ENCODE data around the gene IFIT3.
"Not testable (repeated sequence)": the region's sequence is repeated elsewhere in the genome, so short reads cannot be mapped to it uniquely, and the experiment has no call there.

The IFIT3 gene

GRCh38 chr10:89327803-89328441, at the start of gene IFIT3:
Gene IFIT3, plus strand, starts transcription at chr10:89327997. Its CDS starts 77 bp downstream, at chr10:89328074.
- no peak for DNase-seq

- DNase-seq: no peak
Measured at GRCh38 chr10:89278034-89278535, 49.7 kb upstream of the IFIT3 start.

GRCh38 chr10:89278900-89279392, 48.9 kb upstream of the IFIT3 start:
- DNase-seq: no peak

- no peak for DNase-seq
Measured at GRCh38 chr10:89279421-89279869, 48.4 kb upstream of the IFIT3 start.

- DNase-seq: no peak
Measured at GRCh38 chr10:89280508-89280907, 47.3 kb upstream of the IFIT3 start.

GRCh38 chr10:89281606-89282395, 46.0 kb upstream of the IFIT3 start:
- no peak for DNase-seq

- DNase-seq: no peak
Measured at GRCh38 chr10:89283025-89283935, 44.5 kb upstream of the IFIT3 start.

- DNase-seq: peak; percentile 39
Measured at GRCh38 chr10:89283936-89284475, 43.8 kb upstream of the IFIT3 start.

GRCh38 chr10:89284711-89285110, 43.1 kb upstream of the IFIT3 start:
- DNase-seq: not testable (repeated sequence)

GRCh38 chr10:89285303-89285702, 42.5 kb upstream of the IFIT3 start:
- not testable (repeated sequence) for DNase-seq

- no peak for DNase-seq
Measured at GRCh38 chr10:89294721-89295239, 33.0 kb upstream of the IFIT3 start.

- no peak for DNase-seq
Measured at GRCh38 chr10:89295597-89295996, 32.2 kb upstream of the IFIT3 start.

GRCh38 chr10:89296220-89296648, 31.6 kb upstream of the IFIT3 start:
- DNase-seq: no peak

- no peak for DNase-seq
Measured at GRCh38 chr10:89297356-89297755, 30.4 kb upstream of the IFIT3 start.

- DNase-seq: no peak
Measured at GRCh38 chr10:89297791-89298190, 30.0 kb upstream of the IFIT3 start.

GRCh38 chr10:89299031-89299430, 28.8 kb upstream of the IFIT3 start:
- DNase-seq: no peak

GRCh38 chr10:89301232-89301631, 26.6 kb upstream of the IFIT3 start:
- DNase-seq: no peak

GRCh38 chr10:89301721-89302445, 25.9 kb upstream of the IFIT3 start, which contains the start of gene IFIT2:
Gene IFIT2, plus strand, starts transcription at chr10:89302046. Its CDS starts 78 bp downstream, at chr10:89302124.
- no peak for DNase-seq

- DNase-seq: no peak
Measured at GRCh38 chr10:89302625-89303024, 25.2 kb upstream of the IFIT3 start.

- no peak for DNase-seq
Measured at GRCh38 chr10:89303161-89303560, 24.6 kb upstream of the IFIT3 start.

- no peak for DNase-seq
Measured at GRCh38 chr10:89304026-89304425, 23.8 kb upstream of the IFIT3 start.
